Colonic mucosa (tissue), 4 donors: Measurements from ENCODE around the gene ZNF20. TPM values are rescaled to one million over a fixed set of nuclear protein-coding genes. Genes with fewer than 3 reads are reported as not detected.
A peak's percentile ranks its signal among the peaks of the same experiment; 100 is the strongest.

ENCODE experiments used
- DNase-seq: peaks from one replicate; pipeline ENCODE4 v3.0.0-alpha.2; 2020
- H3K27ac ChIP-seq: fragments of 200-600 bp; one replicate; pipeline ENCODE4 v1.8.0; 2021
- H3K27me3 ChIP-seq: fragments of 200-600 bp; one replicate; pipeline ENCODE4 v1.8.0; 2021
- H3K36me3 ChIP-seq: fragments of 200-600 bp; one replicate; pipeline ENCODE4 v1.8.0; 2021
- H3K4me1 ChIP-seq: fragments of 200-600 bp; one replicate; pipeline ENCODE4 v1.8.0; 2021; ENCODE audit warnings: mild to moderate bottlenecking
- H3K4me3 ChIP-seq: fragments of 200-600 bp; one replicate; pipeline ENCODE4 v1.8.0; 2021
- H3K9ac ChIP-seq, 2 donors: one replicate each; pipeline ENCODE4 v1.7.0; 2013; ENCODE audit warnings: control low read depth in 2 of 2, low read depth in 2 of 2, low read length in 2 of 2
- H3K9me3 ChIP-seq: fragments of 200-600 bp; one replicate; pipeline ENCODE4 v1.8.0; 2021
- intact Hi-C: fragments of 100-400 bp; cut with DNase I; formaldehyde crosslinking; loops from one replicate; pipeline ENCODE4 v1.14.1; 2022
- total RNA-seq, 2 donors: library from RNA; stranded (reverse); fragmentation: NEBNext Ultra II Directional in 1 of 2; extraction: Animal tissue kit (Norgen Biotek cat#: 25700) in 1 of 2; gene quantifications; one replicate each; pipeline ENCODE4 v1.2.1, GENCODE V29; 2021
- TF ChIP-seq, protein P1 (sequence below): fragments of 200-600 bp; IDR thresholded peaks from one replicate; pipeline ENCODE4 v1.8.0; 2022; ENCODE audit warnings: antibody characterized with exemption, mild to moderate bottlenecking
- donor health status: healthy.
- donor health status: DM: no; HTN: no; CAD: no.
- donor health status: DM: no; HTN: no; CAD: no.

Gene ZNF20
- total RNA-seq, 2 donors from 2014 or later: 3.4 to 4.8 TPM

- Histone ChIP-seq H3K4me1 (no peaks in the 10 kb centered on the region), H3K9ac (peak within 1 kb of the TSS; percentile 92 to 98), H3K27ac (peak within 1 kb of the TSS; percentile 95), H3K9me3 (no peaks in the 10 kb centered on the region), H3K4me3 (peak within 1 kb of the TSS; percentile 97), H3K27me3 (no peaks in the 10 kb centered on the region), H3K36me3 (no peaks in the 10 kb centered on the region)
- intact Hi-C loops: no loop called here
- TF ChIP-seq, protein P1, sequence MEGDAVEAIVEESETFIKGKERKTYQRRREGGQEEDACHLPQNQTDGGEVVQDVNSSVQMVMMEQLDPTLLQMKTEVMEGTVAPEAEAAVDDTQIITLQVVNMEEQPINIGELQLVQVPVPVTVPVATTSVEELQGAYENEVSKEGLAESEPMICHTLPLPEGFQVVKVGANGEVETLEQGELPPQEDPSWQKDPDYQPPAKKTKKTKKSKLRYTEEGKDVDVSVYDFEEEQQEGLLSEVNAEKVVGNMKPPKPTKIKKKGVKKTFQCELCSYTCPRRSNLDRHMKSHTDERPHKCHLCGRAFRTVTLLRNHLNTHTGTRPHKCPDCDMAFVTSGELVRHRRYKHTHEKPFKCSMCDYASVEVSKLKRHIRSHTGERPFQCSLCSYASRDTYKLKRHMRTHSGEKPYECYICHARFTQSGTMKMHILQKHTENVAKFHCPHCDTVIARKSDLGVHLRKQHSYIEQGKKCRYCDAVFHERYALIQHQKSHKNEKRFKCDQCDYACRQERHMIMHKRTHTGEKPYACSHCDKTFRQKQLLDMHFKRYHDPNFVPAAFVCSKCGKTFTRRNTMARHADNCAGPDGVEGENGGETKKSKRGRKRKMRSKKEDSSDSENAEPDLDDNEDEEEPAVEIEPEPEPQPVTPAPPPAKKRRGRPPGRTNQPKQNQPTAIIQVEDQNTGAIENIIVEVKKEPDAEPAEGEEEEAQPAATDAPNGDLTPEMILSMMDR: no peak
- DNase-seq: peak; percentile 97
These were observed 23.0 kb upstream of the ZNF20 start, which contains the start of gene ZNF136 for GRCh38 chr19:12162882-12163806. Gene ZNF136 (plus strand): TSS chr19:12163096. CDS start chr19:12163204, 108 bp downstream.

DNA sequence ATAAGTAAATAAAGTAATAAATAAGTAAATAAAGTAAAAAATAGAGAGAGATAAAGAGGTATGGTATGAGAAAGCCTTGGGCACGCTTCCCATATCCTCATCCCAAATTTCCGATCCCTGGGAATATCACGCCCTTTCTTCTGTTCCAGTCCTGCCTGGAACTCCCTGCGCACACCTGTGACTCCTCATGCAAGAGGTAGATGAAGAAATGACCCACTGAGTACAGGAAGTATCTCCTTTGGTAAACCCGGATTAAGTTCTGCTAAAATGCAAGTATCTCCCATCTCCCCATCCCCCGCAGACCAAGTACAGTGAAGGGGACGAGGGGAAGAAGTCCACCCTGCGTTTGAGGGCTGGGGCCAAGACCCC, 22.3 kb upstream of the ZNF20 start:
- Histone ChIP-seq H3K36me3 (no peaks in the 10 kb centered on the region), H3K4me1 (no peaks in the 10 kb centered on the region), H3K9ac (peak overlapping the region; percentile 92 to 98), H3K27me3 (no peaks in the 10 kb centered on the region), H3K9me3 (no peaks in the 10 kb centered on the region), H3K4me3 (peak overlapping the region; percentile 97), H3K27ac (peak overlapping the region; percentile 95)
- no peak for DNase-seq
- TF ChIP-seq, protein P1: no peak
- intact Hi-C loops: no loop called here

- H3K4me1 ChIP-seq: no peaks in the 10 kb centered on the region
- DNase-seq: no peak
- H3K27ac ChIP-seq: no peak overlapping the region
- TF ChIP-seq, protein P1: no peak
- H3K9ac ChIP-seq: no peak overlapping the region
- H3K4me3 ChIP-seq: no peak overlapping the region
- intact Hi-C loops: no loop called here
- H3K27me3 ChIP-seq: no peaks in the 10 kb centered on the region
- H3K9me3 ChIP-seq: no peaks in the 10 kb centered on the region
- H3K36me3 ChIP-seq: no peaks in the 10 kb centered on the region
These were observed 19.7 kb upstream of the ZNF20 start for GRCh38 chr19:12159773-12160414.

GRCh38 chr19:12156223-12157058, 16.3 kb upstream of the ZNF20 start, which contains the start of gene ZNF625:
Gene ZNF625 (minus strand): TSS chr19:12156734. CDS start chr19:12156558, 176 bp downstream.
- H3K4me3 ChIP-seq: peak within 1 kb of the TSS; percentile 92
- no peaks in the 10 kb centered on the region for H3K27me3 ChIP-seq
- no peaks in the 10 kb centered on the region for H3K9me3 ChIP-seq
- no peaks in the 10 kb centered on the region for H3K4me1 ChIP-seq
- intact Hi-C loops: no loop called here
- H3K9ac ChIP-seq: peak within 1 kb of the TSS; percentile 64 to 79
- no peaks in the 10 kb centered on the region for H3K36me3 ChIP-seq
- DNase-seq: peak; percentile 92
- peak within 1 kb of the TSS; percentile 38 for H3K27ac ChIP-seq
- TF ChIP-seq, protein P1: no peak

DNA sequence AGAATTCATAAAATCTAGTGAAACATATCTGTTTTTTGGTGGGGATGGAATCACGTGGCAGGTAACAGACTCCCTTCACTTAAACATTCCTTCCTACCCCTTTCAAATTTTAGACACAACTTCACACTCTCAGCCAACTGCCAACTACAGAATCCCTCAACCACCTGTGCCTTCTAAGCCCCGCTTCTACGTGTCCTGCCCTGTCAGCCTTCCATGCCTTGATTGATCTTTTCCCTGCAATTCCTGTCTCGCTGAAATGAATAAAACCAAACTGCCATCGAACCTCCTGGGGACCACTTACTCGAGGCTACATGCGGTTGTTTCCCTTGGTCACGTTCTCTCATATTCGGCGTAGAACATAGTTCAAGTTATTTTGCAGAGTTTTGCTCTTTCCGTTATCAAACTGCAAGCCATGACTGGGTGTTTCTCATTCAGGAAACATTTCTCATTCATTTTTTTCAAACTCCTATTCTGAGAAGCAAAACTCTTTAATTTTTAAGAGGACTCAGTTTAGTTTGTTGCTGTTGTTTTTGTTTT, 15.2 kb upstream of the ZNF20 start:
- Histone ChIP-seq H3K9me3 (no peaks in the 10 kb centered on the region), H3K27me3 (no peaks in the 10 kb centered on the region), H3K9ac (no peak overlapping the region), H3K4me3 (peak overlapping the region; percentile 92), H3K4me1 (no peaks in the 10 kb centered on the region), H3K27ac (no peak overlapping the region), H3K36me3 (no peaks in the 10 kb centered on the region)
- TF ChIP-seq, protein P1: no peak
- no peak for DNase-seq
- intact Hi-C loops: no loop called here
